Kidney (tissue), 22 donors: ENCODE results near the gene FGFR1OP2. TPM values are rescaled to one million over a fixed set of nuclear protein-coding genes. Genes with fewer than 3 reads are reported as not detected.

ENCODE experiments used
- DNase-seq, 5 donors: peaks; one replicate each; pipeline ENCODE4 v3.0.0-alpha.2; 2013 to 2020
- FAIRE-seq: peaks from 2 replicates; lab custom pipeline; 2012; peaks lifted over from hg19 to GRCh38; lab: Jason Lieb, UNC
- H3K27ac ChIP-seq, 2 donors: one replicate each; pipeline ENCODE4 v1.7.0; 2013; ENCODE audit warnings: low read depth in 2 of 2, low read length in 2 of 2, inconsistent platforms in 1 of 2
- H3K27me3 ChIP-seq: one replicate; pipeline ENCODE4 v1.7.1; 2013; ENCODE audit warnings: low read length, inconsistent platforms; ENCODE audit not compliant: control insufficient read depth, insufficient read depth
- H3K36me3 ChIP-seq, 3 donors: one replicate each; pipeline versions ENCODE4 v1.7.0 to v1.7.1; 2013; ENCODE audit warnings: low read length in 3 of 3, control low read depth in 1 of 3, inconsistent platforms in 1 of 3; ENCODE audit not compliant: insufficient read depth in 3 of 3, control insufficient read depth in 2 of 3
- H3K4me1 ChIP-seq, 3 donors: one replicate each; pipeline versions ENCODE4 v1.7.0 to v1.7.1; 2013; ENCODE audit warnings: low read length in 3 of 3, inconsistent platforms in 1 of 3, low read depth in 1 of 3; ENCODE audit not compliant: control insufficient read depth in 2 of 3, insufficient read depth in 2 of 3
- H3K4me3 ChIP-seq, 3 donors: one replicate each; pipeline versions ENCODE4 v1.7.0 to v1.8.1; 2013; ENCODE audit warnings: low read length in 3 of 3, control low read depth in 1 of 3, inconsistent platforms in 1 of 3
- H3K9ac ChIP-seq, 3 donors: one replicate each; pipeline versions ENCODE4 v1.7.0 to v1.7.1; 2013; ENCODE audit warnings: low read length in 3 of 3, control low read depth in 1 of 3, inconsistent platforms in 1 of 3
- H3K9me3 ChIP-seq, 3 donors: one replicate each; pipeline versions ENCODE4 v1.7.0 to v1.7.1; 2013; ENCODE audit warnings: low read length in 3 of 3, control low read depth in 1 of 3, inconsistent platforms in 1 of 3; ENCODE audit not compliant: control insufficient read depth in 2 of 3, insufficient read depth in 1 of 3
- intact Hi-C: fragments of 100-400 bp; cut with DNase I; formaldehyde crosslinking; loops from one replicate; pipeline ENCODE4 v1.11.1; 2022
- long read RNA-seq, 10 donors: library from polyadenylated mRNA in 1 of 10; unstranded in 1 of 10; transcript quantifications; one replicate each; pipeline ENCODE4 v2.0.0 and lab custom pipeline, GENCODE V29; 2021 to 2026
- polyA plus RNA-seq: library from polyadenylated mRNA; stranded (reverse); fragments of 350-450 nt; fragmentation: Illumina TruSeq; extraction: RNeasy Lipid Tissue Mini Kit (QIAGEN cat#74804); gene quantifications from one replicate; pipeline ENCODE4 v1.2.3, GENCODE V29; 2014; ENCODE audit warnings: low read depth, low replicate concordance; ENCODE audit not compliant: insufficient read depth
- total RNA-seq: library from RNA; stranded (reverse); fragmentation: NEBNext Ultra II Directional; extraction: Animal tissue kit (Norgen Biotek cat#: 25700); gene quantifications from one replicate; pipeline ENCODE4 v1.2.1, GENCODE V29; 2021
- TF ChIP-seq, protein P1 (sequence below): IDR thresholded peaks from 3 replicates; pipeline ENCODE4 v1.5.1; 2012; ENCODE audit warnings: mild to moderate bottlenecking, moderate library complexity, borderline replicate concordance; ENCODE audit not compliant: insufficient read depth; ENCODE audit errors: extremely low read depth
- donor health status: control.
- donor health status: control.
- donor health status: control.
- donor health status: control.
- donor health status: control.
- donor health status: DM: yes; HTN: yes; CAD: no.
- donor health status: Normal renal cell carcinoma (clear cell type).

The FGFR1OP2 gene
- total RNA-seq (47.1 TPM), polyA plus RNA-seq (28.6 TPM)
- long read RNA-seq, donor 1, transcript FGFR1OP2-202 (6 exons, 2,790 nt), result major isoform, 5 of 59 reads
- long read RNA-seq, donor 1, partial matches to known transcripts, result 46 of 59 reads
- long read RNA-seq, donor 1, other reads (novel, unspliced or antisense), result 0 of 59 reads
- long read RNA-seq, donor 2, transcript FGFR1OP2-201 (7 exons, 2,924 nt), result major isoform, 5 of 14 reads
- long read RNA-seq, donor 2, partial matches to known transcripts, result 0 of 14 reads
- long read RNA-seq, donor 2, other reads (novel, unspliced or antisense), result 0 of 14 reads
- long read RNA-seq, donor 3, transcript FGFR1OP2-202 (6 exons, 2,790 nt), result major isoform, 5 of 105 reads
- long read RNA-seq, donor 3, partial matches to known transcripts, result 86 of 105 reads
- long read RNA-seq, donor 3, other reads (novel, unspliced or antisense), result 0 of 105 reads
- long read RNA-seq, donor 4, transcript FGFR1OP2-202 (6 exons, 2,790 nt), result minor isoform, 6 of 73 reads
- long read RNA-seq, donor 4, transcript FGFR1OP2-201 (7 exons, 2,924 nt), result major isoform, 8 of 73 reads
- long read RNA-seq, donor 4, partial matches to known transcripts, result 10 of 73 reads
- long read RNA-seq, donor 4, other reads (novel, unspliced or antisense), result 42 of 73 reads
- long read RNA-seq, donor 5, partial matches to known transcripts, result 0 of 1 reads
- long read RNA-seq, donor 5, other reads (novel, unspliced or antisense), result 0 of 1 reads
- long read RNA-seq, donor 6, transcript FGFR1OP2-206 (5 exons, 956 nt), result major isoform, 6 of 26 reads
- long read RNA-seq, donor 6, transcript FGFR1OP2-202 (6 exons, 2,790 nt), result minor isoform, 5 of 26 reads
- long read RNA-seq, donor 6, transcript FGFR1OP2-201 (7 exons, 2,924 nt), result major isoform, 6 of 26 reads
- long read RNA-seq, donor 6, partial matches to known transcripts, result 7 of 26 reads
- long read RNA-seq, donor 6, other reads (novel, unspliced or antisense), result 0 of 26 reads
- long read RNA-seq, donor 7, transcript FGFR1OP2-201 (7 exons, 2,924 nt), result major isoform, 8 of 21 reads
- long read RNA-seq, donor 7, transcript FGFR1OP2-202 (6 exons, 2,790 nt), result minor isoform, 7 of 21 reads
- long read RNA-seq, donor 7, partial matches to known transcripts, result 1 of 21 reads
- long read RNA-seq, donor 7, other reads (novel, unspliced or antisense), result 1 of 21 reads
- long read RNA-seq, donor 8, transcript FGFR1OP2-202 (6 exons, 2,790 nt), result minor isoform, 5 of 28 reads
- long read RNA-seq, donor 8, transcript FGFR1OP2-206 (5 exons, 956 nt), result major isoform, 7 of 28 reads
- long read RNA-seq, donor 8, partial matches to known transcripts, result 5 of 28 reads
- long read RNA-seq, donor 8, other reads (novel, unspliced or antisense), result 5 of 28 reads
- long read RNA-seq, donor 9, partial matches to known transcripts, result 0 of 5 reads
- long read RNA-seq, donor 9, other reads (novel, unspliced or antisense), result 0 of 5 reads
- long read RNA-seq, donor 10, transcript FGFR1OP2-206 (5 exons, 956 nt), result major isoform, 5 of 88 reads
- long read RNA-seq, donor 10, partial matches to known transcripts, result 73 of 88 reads
- long read RNA-seq, donor 10, other reads (novel, unspliced or antisense), result 0 of 88 reads

DNA sequence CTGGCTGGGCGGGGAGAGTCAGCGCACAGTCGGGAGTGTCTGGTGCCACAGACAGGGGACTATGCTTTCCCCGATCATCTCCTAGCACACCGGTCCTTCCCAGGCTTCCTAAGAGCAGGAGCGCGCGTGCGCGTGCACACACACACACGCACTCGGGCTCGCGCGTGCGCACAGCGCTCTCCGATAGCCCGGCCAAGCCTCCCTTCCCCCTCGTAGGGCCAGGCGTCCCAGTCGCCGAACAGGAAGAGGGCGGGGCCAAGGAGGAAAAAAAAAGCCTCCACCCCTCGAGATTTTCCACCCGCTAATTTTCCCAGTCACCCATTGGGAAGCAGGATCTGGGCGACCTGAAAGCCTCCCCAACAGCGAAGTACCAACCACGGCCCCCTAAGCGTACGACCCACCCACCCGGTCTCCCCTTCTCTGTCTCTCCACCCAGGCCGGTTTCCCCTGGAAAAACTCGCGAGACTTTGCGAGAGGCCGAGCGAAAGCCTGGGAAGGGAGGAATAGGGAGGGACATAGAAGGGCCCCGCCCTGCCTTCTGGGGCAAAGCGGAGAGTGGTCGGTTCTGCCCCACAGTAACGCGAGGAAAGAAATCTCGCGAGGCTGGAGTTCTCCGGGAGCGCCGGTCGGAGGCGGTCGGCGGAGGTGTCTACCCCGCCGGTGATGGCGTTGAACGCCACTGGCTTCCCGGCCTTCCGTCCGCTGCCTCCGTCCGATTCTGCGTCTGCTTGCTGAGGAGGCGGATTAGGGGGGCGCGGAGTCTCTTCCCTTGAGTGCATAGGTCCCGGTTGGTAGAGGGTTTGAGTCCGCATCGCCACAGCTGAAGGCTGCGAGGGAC, at the start of gene FGFR1OP2, which contains the start of gene INTS13:
Gene FGFR1OP2 (plus strand): TSS at position 608 of the 838 bp plus-strand sequence. CDS start 15,689 bp downstream, outside the sequence.
Gene INTS13 (minus strand): TSS at position 119 of the 838 bp plus-strand sequence. CDS start 1,178 bp downstream, outside the sequence.
- Histone ChIP-seq H3K36me3 (no peaks in the 10 kb centered on the region), H3K27ac (peak within 1 kb of the TSS; percentile 96 to 98), H3K4me1 (peaks cover 0 to 13% (median 5%) of the 10 kb centered on the region in 3 donors), H3K4me3 (peak within 1 kb of the TSS; percentile 89 to 99 (median 91)), H3K9ac (peak within 1 kb of the TSS; percentile 83 to 96 (median 87)), H3K9me3 (no peaks in the 10 kb centered on the region), H3K27me3 (no peaks in the 10 kb centered on the region)
- TF ChIP-seq, protein P1, sequence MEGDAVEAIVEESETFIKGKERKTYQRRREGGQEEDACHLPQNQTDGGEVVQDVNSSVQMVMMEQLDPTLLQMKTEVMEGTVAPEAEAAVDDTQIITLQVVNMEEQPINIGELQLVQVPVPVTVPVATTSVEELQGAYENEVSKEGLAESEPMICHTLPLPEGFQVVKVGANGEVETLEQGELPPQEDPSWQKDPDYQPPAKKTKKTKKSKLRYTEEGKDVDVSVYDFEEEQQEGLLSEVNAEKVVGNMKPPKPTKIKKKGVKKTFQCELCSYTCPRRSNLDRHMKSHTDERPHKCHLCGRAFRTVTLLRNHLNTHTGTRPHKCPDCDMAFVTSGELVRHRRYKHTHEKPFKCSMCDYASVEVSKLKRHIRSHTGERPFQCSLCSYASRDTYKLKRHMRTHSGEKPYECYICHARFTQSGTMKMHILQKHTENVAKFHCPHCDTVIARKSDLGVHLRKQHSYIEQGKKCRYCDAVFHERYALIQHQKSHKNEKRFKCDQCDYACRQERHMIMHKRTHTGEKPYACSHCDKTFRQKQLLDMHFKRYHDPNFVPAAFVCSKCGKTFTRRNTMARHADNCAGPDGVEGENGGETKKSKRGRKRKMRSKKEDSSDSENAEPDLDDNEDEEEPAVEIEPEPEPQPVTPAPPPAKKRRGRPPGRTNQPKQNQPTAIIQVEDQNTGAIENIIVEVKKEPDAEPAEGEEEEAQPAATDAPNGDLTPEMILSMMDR, result no peak
- intact Hi-C loops, result no loop called here
- DNase-seq (peak; percentile 99 to 100 (median 99)), FAIRE-seq (peak; percentile 17)

DNA sequence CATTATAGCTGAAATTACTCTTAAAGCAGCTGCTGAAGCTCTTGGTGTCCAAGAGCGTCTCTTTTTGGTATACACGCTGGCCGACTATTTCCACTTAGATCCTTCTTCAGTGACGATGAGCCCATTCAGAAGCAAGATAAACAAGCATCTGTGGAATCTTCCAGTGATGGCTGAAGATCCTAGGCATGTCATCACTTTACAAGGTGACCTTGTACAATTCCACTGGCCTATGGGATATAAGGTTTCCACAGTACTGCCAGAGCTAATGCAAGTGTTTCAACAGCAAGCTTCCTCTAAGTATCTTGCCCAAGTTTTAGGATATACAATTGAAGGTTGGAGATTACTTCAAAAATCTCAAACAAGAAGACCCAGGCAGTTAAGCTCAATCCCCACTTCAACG, 47.5 kb upstream of the FGFR1OP2 start:
- FAIRE-seq (no peak), DNase-seq (no peak)
- H3K4me1 ChIP-seq, result no peaks in the 10 kb centered on the region
- intact Hi-C loops, result no loop called here
- H3K36me3 ChIP-seq, result no peaks in the 10 kb centered on the region
- no peak overlapping the region for H3K4me3 ChIP-seq
- TF ChIP-seq, protein P1, result no peak
- no peak overlapping the region for H3K9ac ChIP-seq
- H3K27me3 ChIP-seq, result no peaks in the 10 kb centered on the region
- no peaks in the 10 kb centered on the region for H3K9me3 ChIP-seq
- no peak overlapping the region for H3K27ac ChIP-seq
